Heart right ventricle (tissue), 16 donors: Measurements from ENCODE around the gene PRPF19. TPM values are rescaled to one million over a fixed set of nuclear protein-coding genes. Genes with fewer than 3 reads are reported as not detected.

Experiments used
- ATAC-seq, 8 donors: fragments of 200-7000 bp; cut with Tn5 transposase; one replicate each; pipeline ENCODE4 v1.9.1; 2020; ENCODE audit warnings: mild to moderate bottlenecking in 8 of 8, moderate library complexity in 8 of 8, moderate number of reproducible peaks in 1 of 8
- DNase-seq, 2 donors: peaks; one replicate each; pipeline ENCODE4 v3.0.0-alpha.2; 2020
- H3K27ac ChIP-seq, 10 donors: fragments of 200-600 bp; sonication (generic) in 2 of 10; one replicate each; pipeline versions ENCODE4 v1.5.0 to v1.8.0; 2020 to 2022; ENCODE audit warnings: mild to moderate bottlenecking in 3 of 10
- H3K27me3 ChIP-seq, 7 donors: fragments of 200-600 bp; one replicate each; pipeline ENCODE4 v1.8.0; 2021 to 2022; ENCODE audit warnings: mild to moderate bottlenecking in 2 of 7
- H3K36me3 ChIP-seq, 9 donors: fragments of 200-600 bp; sonication (generic) in 1 of 9; one replicate each; pipeline versions ENCODE4 v1.5.0 to v1.8.0; 2020 to 2022; ENCODE audit warnings: mild to moderate bottlenecking in 2 of 9
- H3K4me1 ChIP-seq, 9 donors: fragments of 200-600 bp; sonication (generic) in 1 of 9; one replicate each; pipeline versions ENCODE4 v1.5.0 to v1.8.0; 2020 to 2022; ENCODE audit warnings: mild to moderate bottlenecking in 4 of 9
- H3K4me3 ChIP-seq, 10 donors: fragments of 200-600 bp; sonication (generic) in 2 of 10; one replicate each; pipeline versions ENCODE4 v1.5.0 to v1.8.0; 2020 to 2022; ENCODE audit warnings: mild to moderate bottlenecking in 7 of 10, moderate library complexity in 2 of 10
- H3K9me3 ChIP-seq, 11 donors: fragments of 200-600 bp in 10 of 11; sonication (generic) in 2 of 11; one replicate each; pipeline versions ENCODE4 v1.5.0 to v1.8.0; 2013 to 2022; ENCODE audit warnings: mild to moderate bottlenecking in 2 of 11, control low read depth in 1 of 11, moderate library complexity in 1 of 11
- CTCF ChIP-seq, 9 donors: fragments of 200-600 bp; sonication (generic) in 2 of 9; IDR thresholded peaks; one replicate each; pipeline versions ENCODE4 v1.5.0 to v1.8.0; 2021 to 2022; ENCODE audit warnings: antibody characterized with exemption in 9 of 9, mild to moderate bottlenecking in 5 of 9, moderate library complexity in 1 of 9
- WGBS, 2 donors: extraction: QIAGEN DNeasy Blood & Tissue Kit; methylation state at CpG; one replicate each; pipeline ENCODE4 v1.1.7; 2013; ENCODE audit warnings: inconsistent platforms in 1 of 2; 5-methylcytosine and 5-hydroxymethylcytosine counted together
- intact Hi-C, 10 donors: fragments of 100-400 bp; cut with DNase I; formaldehyde crosslinking; loops; one replicate each; pipeline versions ENCODE4 v1.11.1 to v1.14.2; 2022
- polyA plus RNA-seq, 2 donors: library from polyadenylated mRNA; stranded (reverse); fragments of 200-250 nt; gene quantifications; one replicate each; pipeline ENCODE4 v1.2.3, GENCODE V29; 2013
- total RNA-seq, 10 donors: library from RNA; stranded (reverse); fragmentation: NEBNext Ultra II Directional in 3 of 10; extraction: Animal tissue kit (Norgen Biotek cat#: 25700) in 3 of 10; gene quantifications; one replicate each; pipeline versions ENCODE4 v1.2.1 to v1.2.4, GENCODE V29; 2021 to 2023
- donor health status: Arrhythmogenic right ventricular cardiomyopathy.
- donor health status: ischemic (EF 13 %, LVEDD 7.1; RV severe dilation, severe dysfunction).
- donor health status: healthy with polysubstance abuse.
- donor health status: DM: no; HTN: yes; CAD: no.
- donor health status: DM: no; HTN: no; CAD: no.
- donor health status: ischemic (EF 25% LVEDD 6.9; RV normal size, moderate dysfunction).
- donor health status: ischemic (EF 25% LVEDD 5.7; RV mildly dilated, moderate dysfunction).
- donor health status: healthy.
- donor health status: DM: yes; HTN: yes; CAD: no.
- donor health status: Ischemic cardiomyopathy.
- donor health status: ischemic (EF 35%, LVEDD 5.7; RV mildly dilated, moderate dysfunction).
- donor health status: nonischemic (EF 11% LVEDD 7.7; RV severe dilation, severe dysfunction).
- donor health status: DM: yes; HTN: yes; CAD: no.
- donor health status: PGD.
- donor health status: ischemic (EF 29% LVEDD 5.4; RV normal size, mild dysfunction).
- donor health status: nonischemic (EF 23%, LVEDD 6.1; RV moderate dilation, normal function).

The PRPF19 gene
- total and polyA plus RNA-seq, 12 donors, result 32.0 to 53.0 (median 40.1) TPM

GRCh38 chr11:60917267-60917666 is 10.9 kb upstream of the PRPF19 start:
- ATAC-seq, result no peak
- no peak overlapping the region for H3K27ac ChIP-seq
- intact Hi-C loops, result loop anchor here in 4 of 10 donors (5.0 to 10.0 kb wide), 4 partner anchors 35 to 218 kb away; partner anchors contain the start of gene SLC15A3 (in 2 of the 4)
- H3K27me3 ChIP-seq, result no peaks in the 10 kb centered on the region
- TF ChIP-seq CTCF (IDR thresholded peaks at IDR 0.05), result no peak
- H3K36me3 ChIP-seq, result peaks cover 0 to 37% (median 26%) of the 10 kb centered on the region in 9 donors
- DNase-seq, result no peak
- H3K9me3 ChIP-seq, result no peaks in the 10 kb centered on the region
- no peak overlapping the region for H3K4me3 ChIP-seq
- peaks cover 11 to 72% (median 65%) of the 10 kb centered on the region in 9 donors for H3K4me1 ChIP-seq
- WGBS, 2 donors, result 96 to 100% methylated on average over 1 of the region's 1 CpG

GRCh38 chr11:60916669-60917206 is 10.4 kb upstream of the PRPF19 start:
- intact Hi-C loops, result loop anchor here in 4 of 10 donors (5.0 to 10.0 kb wide), 4 partner anchors 36 to 218 kb away; partner anchors contain the start of gene SLC15A3 (in 2 of the 4)
- peaks cover 11 to 75% (median 68%) of the 10 kb centered on the region in 9 donors for H3K4me1 ChIP-seq

DNA sequence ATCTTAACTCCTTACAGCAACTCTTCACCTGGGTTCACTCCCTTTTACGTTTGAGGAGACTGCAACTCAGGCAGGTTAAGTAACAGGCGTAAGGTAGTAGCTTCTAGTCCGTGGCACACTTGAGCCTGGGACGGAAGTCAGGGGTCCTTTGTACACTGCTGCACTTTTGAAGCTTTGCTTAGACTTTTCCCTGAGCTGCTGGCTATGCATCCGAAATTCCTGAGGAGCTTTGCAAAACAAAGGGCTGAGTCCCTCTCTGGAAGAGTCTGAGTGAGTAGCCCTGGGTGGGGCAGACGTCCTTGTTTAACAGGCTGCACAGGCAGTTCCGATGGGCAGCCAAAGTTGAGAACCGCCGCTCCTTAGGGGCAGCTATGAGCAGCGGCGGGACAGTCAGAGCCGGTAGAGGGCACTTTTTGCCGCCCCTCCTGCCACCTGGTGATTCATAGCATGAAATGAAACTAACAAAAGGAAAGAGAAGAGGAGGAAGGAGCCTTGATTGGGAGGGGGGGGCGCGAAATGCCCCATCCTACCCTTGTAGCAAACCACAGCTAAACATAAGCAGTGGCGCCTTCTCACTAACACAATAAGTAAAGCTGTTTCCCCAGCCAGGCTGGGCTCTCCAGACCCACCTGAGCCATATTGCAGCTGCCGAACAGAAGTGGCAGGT is 9.0 kb upstream of the PRPF19 start:
- H3K4me3 ChIP-seq, result peak overlapping the region; percentile 63 to 93 (median 84)
- ATAC-seq (peak; percentile 17 to 63 (median 52)), DNase-seq (peak in 1 of 2 donors; percentile 57)
- peaks cover 0 to 18% (median 7%) of the 10 kb centered on the region in 9 donors for H3K36me3 ChIP-seq
- peaks cover 11 to 89% (median 76%) of the 10 kb centered on the region in 9 donors for H3K4me1 ChIP-seq
- H3K9me3 ChIP-seq, result no peaks in the 10 kb centered on the region
- peak in 7 of 9 donors; percentile 13 to 61 (median 43) for TF ChIP-seq CTCF (IDR thresholded peaks at IDR 0.05)
- intact Hi-C loops, result loop anchor here in 4 of 10 donors (5.0 to 10.0 kb wide), 4 partner anchors 37 to 219 kb away; partner anchors contain the start of gene SLC15A3 (in 2 of the 4)
- WGBS, 2 donors, result 9 to 12% methylated on average over 17 of the region's 17 CpGs
- peak overlapping the region in 9 of 10 donors; percentile 82 to 94 (median 91) for H3K27ac ChIP-seq
- no peaks in the 10 kb centered on the region for H3K27me3 ChIP-seq

More at GRCh38 chr11:60916669-60917206, 10.4 kb upstream of the PRPF19 start:
- DNase-seq, result no peak
- ATAC-seq, result no peak
- Histone ChIP-seq H3K27me3 (no peaks in the 10 kb centered on the region), H3K4me3 (no peak overlapping the region), H3K36me3 (peaks cover 0 to 32% (median 21%) of the 10 kb centered on the region in 9 donors), H3K9me3 (no peaks in the 10 kb centered on the region), H3K27ac (no peak overlapping the region)
- 53 to 64% methylated on average over 3 of the region's 3 CpGs for WGBS, 2 donors
- no peak for TF ChIP-seq CTCF (IDR thresholded peaks at IDR 0.05)

DNA sequence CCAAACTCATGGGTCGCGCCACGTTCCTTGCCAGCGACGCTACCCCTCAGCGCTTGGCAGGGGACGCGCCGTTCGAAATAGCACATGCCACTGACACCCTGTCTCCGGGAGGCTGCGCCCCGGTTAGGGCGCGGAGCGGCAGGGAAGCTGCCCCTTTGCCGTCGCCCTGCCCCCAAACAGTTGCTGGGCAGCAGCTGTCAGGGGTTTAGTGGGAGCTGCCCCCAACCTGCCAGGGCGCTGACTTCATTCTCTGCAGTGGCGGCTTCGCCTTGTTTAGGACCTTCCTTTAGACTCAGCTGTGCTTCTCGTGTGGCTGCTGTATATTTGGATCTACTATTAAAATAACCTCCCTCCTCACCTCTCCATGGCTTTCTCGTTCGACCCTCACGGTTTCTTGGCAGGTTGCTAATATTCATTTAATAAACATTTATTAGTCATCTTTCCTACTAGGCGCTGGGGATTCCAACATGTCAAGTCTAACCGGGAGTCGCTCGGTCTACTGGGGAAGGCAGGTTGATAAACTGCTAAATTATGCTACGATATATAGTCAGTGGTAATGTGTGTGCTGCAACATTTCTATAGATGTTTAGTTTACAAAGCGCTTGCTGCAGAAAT is 8.4 kb upstream of the PRPF19 start:
- intact Hi-C loops, result loop anchor here in 4 of 10 donors (5.0 to 10.0 kb wide), 4 partner anchors 38 to 220 kb away; partner anchors contain the start of gene SLC15A3 (in 2 of the 4)
- Histone ChIP-seq H3K27ac (peak overlapping the region; percentile 77 to 94 (median 90)), H3K27me3 (no peaks in the 10 kb centered on the region), H3K9me3 (no peaks in the 10 kb centered on the region), H3K36me3 (peaks cover 0 to 12% (median under 1%) of the 10 kb centered on the region in 9 donors), H3K4me1 (peaks cover 11 to 88% (median 71%) of the 10 kb centered on the region in 9 donors), H3K4me3 (peak overlapping the region; percentile 63 to 93 (median 84))
- WGBS, 2 donors, result 1% methylated on average over 31 of the region's 31 CpGs
- DNase-seq (peak in 1 of 2 donors; percentile 55), ATAC-seq (peak; percentile 19 to 66 (median 46))
- no peak for TF ChIP-seq CTCF (IDR thresholded peaks at IDR 0.05)
